ENCODE measurements around the gene RELA.
A peak's percentile ranks its signal among the peaks of the same experiment; 100 is the strongest.
"Not testable (repeated sequence)": the region's sequence is repeated elsewhere in the genome, so short reads cannot be mapped to it uniquely, and the experiment has no call there.

RELA gene

DNA sequence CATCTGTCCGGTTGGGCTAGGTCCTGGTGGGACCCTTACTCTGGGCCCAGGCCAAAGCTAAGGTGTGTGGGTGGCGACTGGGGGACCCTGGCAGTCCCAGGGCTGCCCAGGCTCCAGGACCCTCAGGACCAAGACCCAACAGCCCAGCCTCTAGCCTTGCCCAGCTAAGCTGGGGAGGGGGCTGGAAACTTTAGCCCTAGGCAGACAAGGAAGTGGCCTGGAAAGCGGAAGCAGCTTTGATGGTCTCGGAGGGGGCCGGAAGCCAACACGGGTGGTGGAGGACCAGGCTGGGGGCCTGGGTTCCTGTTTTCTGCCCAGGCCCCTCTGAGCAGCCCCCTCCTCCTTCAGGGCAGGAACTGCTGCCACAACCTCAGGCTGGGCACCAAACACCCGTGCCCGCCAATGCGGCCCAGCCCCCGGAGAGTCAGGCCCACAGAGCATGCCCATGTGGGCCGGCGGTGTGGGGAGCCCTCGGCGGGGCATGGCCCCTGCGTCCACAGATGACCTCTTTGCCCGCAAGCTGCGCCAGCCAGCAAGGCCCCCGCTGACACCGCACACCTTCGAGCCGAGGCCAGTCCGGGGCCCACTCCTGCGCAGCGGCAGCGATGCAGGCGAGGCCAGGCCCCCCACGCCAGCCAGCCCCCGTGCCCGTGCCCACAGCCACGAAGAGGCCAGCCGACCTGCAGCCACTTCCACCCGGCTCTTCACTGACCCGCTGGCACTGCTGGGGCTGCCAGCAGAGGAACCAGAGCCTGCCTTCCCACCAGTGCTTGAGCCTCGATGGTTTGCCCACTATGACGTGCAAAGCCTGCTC lies 22.0 kb downstream of the RELA start:
- H3K9me3 Mint-ChIP-seq = no peaks in the 10 kb centered on the region
- H3K4me1 Mint-ChIP-seq = peaks cover 18% of the 10 kb centered on the region
- H3K36me3 Mint-ChIP-seq (ENCODE audit: low read depth) = peaks cover 4% of the 10 kb centered on the region
- no peaks in the 10 kb centered on the region for H3K27me3 Mint-ChIP-seq (ENCODE audit: low read depth)
- H3K4me3 Mint-ChIP-seq = no peak overlapping the region
- no peak overlapping the region for H3K27ac Mint-ChIP-seq
- TF ChIP-seq, protein P1, sequence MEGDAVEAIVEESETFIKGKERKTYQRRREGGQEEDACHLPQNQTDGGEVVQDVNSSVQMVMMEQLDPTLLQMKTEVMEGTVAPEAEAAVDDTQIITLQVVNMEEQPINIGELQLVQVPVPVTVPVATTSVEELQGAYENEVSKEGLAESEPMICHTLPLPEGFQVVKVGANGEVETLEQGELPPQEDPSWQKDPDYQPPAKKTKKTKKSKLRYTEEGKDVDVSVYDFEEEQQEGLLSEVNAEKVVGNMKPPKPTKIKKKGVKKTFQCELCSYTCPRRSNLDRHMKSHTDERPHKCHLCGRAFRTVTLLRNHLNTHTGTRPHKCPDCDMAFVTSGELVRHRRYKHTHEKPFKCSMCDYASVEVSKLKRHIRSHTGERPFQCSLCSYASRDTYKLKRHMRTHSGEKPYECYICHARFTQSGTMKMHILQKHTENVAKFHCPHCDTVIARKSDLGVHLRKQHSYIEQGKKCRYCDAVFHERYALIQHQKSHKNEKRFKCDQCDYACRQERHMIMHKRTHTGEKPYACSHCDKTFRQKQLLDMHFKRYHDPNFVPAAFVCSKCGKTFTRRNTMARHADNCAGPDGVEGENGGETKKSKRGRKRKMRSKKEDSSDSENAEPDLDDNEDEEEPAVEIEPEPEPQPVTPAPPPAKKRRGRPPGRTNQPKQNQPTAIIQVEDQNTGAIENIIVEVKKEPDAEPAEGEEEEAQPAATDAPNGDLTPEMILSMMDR (IDR thresholded peaks at IDR 0.05; ENCODE audit: unreplicated experiment in 3 of 3) = no peak

DNA sequence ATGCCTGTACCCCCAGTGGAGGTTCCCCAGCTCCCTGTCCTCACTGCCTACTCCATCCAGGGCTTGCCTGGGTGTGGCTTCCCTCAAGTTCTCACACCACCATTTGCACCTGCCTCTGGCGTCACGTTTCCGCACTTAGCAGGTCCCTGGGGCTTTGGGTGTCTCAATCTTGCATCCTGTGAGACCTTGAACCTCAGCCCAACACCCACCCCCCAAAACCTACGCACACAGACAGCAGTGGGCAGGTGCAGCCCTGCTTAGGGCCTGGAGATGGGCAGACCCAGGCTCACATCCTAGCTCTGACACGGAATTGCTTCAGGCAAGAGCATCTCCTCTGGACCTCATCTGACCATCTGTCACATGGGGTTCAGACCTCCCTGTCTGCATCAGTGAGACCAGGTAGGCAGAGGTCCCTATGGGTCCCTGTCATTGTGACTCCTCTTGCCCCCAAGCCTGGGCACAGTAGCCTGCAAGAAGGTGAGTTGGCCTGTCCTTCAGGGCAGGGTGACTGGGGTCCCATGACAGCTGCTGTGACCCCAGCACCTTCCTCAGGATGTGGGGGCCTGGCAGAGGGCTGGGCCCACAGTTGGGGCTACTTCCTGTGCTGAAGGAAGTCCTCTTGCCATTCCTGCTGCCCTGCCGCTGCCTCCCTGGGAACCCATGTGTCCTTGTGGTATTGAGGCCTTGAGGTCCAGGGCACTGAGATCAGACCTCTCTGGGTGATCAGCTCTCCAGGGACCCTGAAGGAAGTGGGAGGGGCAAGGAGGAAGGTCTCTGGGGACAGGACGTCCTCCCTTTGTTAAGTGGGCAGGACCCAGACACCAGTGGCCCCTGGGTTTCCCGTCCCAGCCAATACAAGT lies 22.9 kb downstream of the RELA start:
- TF ChIP-seq, protein P1 (IDR thresholded peaks at IDR 0.05; ENCODE audit: unreplicated experiment in 3 of 3) = no peak
- no peak overlapping the region for H3K27ac Mint-ChIP-seq
- H3K4me3 Mint-ChIP-seq = peak overlapping the region; percentile 24 to 61 (median 45)
- peaks cover 14% of the 10 kb centered on the region for H3K4me1 Mint-ChIP-seq
- H3K27me3 Mint-ChIP-seq (ENCODE audit: low read depth) = no peaks in the 10 kb centered on the region
- peaks cover 4% of the 10 kb centered on the region for H3K36me3 Mint-ChIP-seq (ENCODE audit: low read depth)
- H3K9me3 Mint-ChIP-seq = no peaks in the 10 kb centered on the region

- not testable (repeated sequence) for H3K27me3 Mint-ChIP-seq (ENCODE audit: low read depth); H3K9me3 Mint-ChIP-seq; H3K36me3 Mint-ChIP-seq (ENCODE audit: low read depth)
- Mint-ChIP-seq H3K4me1 (peaks cover 14% of the 10 kb centered on the region), H3K27ac (peak overlapping the region in 2 of 3 experiments; percentile 70 to 72), H3K4me3 (peak overlapping the region; percentile 83 to 91 (median 86))
Measured at GRCh38 chr11:65639228-65639597, 23.5 kb downstream of the RELA start.

DNA sequence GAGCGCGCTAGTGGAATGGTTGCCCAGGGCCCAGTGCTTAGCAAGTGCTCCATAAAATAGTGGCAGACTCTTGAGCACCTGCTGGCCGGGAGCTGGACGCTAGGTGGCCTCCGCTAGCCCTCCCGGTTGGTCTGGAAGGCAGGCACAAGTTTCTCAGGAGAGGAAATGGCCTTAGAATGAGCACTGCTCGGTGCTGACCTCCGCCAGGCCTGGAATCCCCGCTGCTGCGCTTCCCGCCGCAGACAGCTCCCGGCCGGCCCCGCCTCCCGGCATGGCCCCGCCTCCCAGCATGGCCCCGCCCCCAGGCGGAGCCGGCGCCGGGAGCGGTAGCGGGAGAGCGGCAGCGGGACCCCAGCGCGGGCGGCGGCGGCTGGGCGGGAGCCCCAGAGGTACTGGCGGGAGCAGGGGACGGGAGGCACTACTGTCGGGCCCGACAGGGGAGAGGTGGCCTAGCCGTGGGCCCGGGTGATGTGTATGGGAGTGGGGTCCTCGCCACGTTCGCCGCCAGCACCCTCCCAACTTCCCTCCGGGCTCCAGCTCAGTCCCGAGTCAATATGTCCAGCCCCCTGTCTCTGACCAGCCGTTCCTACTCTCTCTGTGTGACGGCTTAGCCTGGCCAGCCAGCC lies 24.8 kb downstream of the RELA start, which contains the start of gene SIPA1:
Gene SIPA1 (plus strand): TSS at position 308 of the 626 bp plus-strand sequence. CDS start 2,821 bp downstream, outside the sequence.
- peaks cover 8% of the 10 kb centered on the region for H3K36me3 Mint-ChIP-seq (ENCODE audit: low read depth)
- H3K9me3 Mint-ChIP-seq = no peaks in the 10 kb centered on the region
- H3K27me3 Mint-ChIP-seq (ENCODE audit: low read depth) = no peaks in the 10 kb centered on the region
- H3K4me3 Mint-ChIP-seq = peak within 1 kb of the TSS; percentile 83 to 91 (median 86)
- TF ChIP-seq, protein P1 (IDR thresholded peaks at IDR 0.05; ENCODE audit: unreplicated experiment in 3 of 3) = peak in 2 of 3 experiments; percentile 36 to 46
- H3K27ac Mint-ChIP-seq = peak within 1 kb of the TSS; percentile 70 to 85 (median 72)
- peaks cover 5% of the 10 kb centered on the region for H3K4me1 Mint-ChIP-seq

DNA sequence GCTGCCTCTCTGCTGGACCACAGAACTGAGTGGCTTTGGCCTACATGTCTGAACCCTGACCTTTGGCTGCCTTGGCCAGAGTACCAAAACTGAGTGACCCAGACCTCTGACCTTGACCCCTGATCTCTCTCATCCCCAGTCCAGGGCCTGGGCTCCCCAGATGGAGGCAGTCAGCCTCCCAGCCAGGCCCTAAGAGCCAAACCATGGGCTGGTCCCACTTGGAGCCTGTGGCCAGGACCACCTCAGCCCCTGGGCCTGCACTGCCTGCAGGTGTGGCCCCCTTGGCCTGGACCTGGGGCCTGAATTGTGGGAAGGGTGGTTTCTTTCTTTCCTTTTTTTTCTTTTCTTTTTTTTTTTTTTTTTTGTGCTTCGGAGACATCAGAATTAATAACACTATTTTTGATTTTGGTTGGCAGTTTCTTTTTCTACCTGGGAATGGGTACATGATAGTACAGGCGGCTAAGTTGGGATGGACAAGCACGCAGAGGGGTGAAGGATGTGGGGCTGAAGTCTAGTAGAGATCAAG lies 25.6 kb downstream of the RELA start:
- peaks cover 5% of the 10 kb centered on the region for H3K4me1 Mint-ChIP-seq
- TF ChIP-seq, protein P1 (IDR thresholded peaks at IDR 0.05; ENCODE audit: unreplicated experiment in 3 of 3) = no peak
- H3K4me3 Mint-ChIP-seq = peak overlapping the region; percentile 72 to 91 (median 77)
- H3K27me3 Mint-ChIP-seq (ENCODE audit: low read depth) = no peaks in the 10 kb centered on the region
- H3K9me3 Mint-ChIP-seq = no peaks in the 10 kb centered on the region
- peak overlapping the region in 1 of 3 experiments; percentile 55 for H3K27ac Mint-ChIP-seq
- H3K36me3 Mint-ChIP-seq (ENCODE audit: low read depth) = peaks cover 8% of the 10 kb centered on the region

Data from nephron (organoid).